ENCODE results near the gene FBLN1. TPM values are rescaled to one million over a fixed set of nuclear protein-coding genes. Genes with fewer than 3 reads are reported as not detected.

The FBLN1 gene
- total and polyA plus RNA-seq, 11 donors: 22.4 to 239 (median 44.7) TPM

GRCh38 chr22:45572444-45572843 is 69.8 kb downstream of the FBLN1 start:
- no peak for ATAC-seq
- Histone ChIP-seq H3K9me3 (peaks cover 0 to 19% (median 4%) of the 10 kb centered on the region in 12 donors), H3K36me3 (no peaks in the 10 kb centered on the region), H3K4me1 (no peaks in the 10 kb centered on the region), H3K27ac (no peak overlapping the region), H3K4me3 (no peak overlapping the region), H3K27me3 (peaks cover 0 to 7% (median 2%) of the 10 kb centered on the region in 9 donors)
- no peak for DNase-seq
- intact Hi-C loops (cut with DNase I): loop anchor here in 1 of 10 donors (10.0 kb wide), 1 partner anchor 292 kb away; no protein-coding TSS in a partner anchor
- WGBS, 4 donors: 90 to 100% (median 98%) methylated on average over 3 of the region's 3 CpGs
- TF ChIP-seq POLR2A (IDR thresholded peaks at IDR 0.05): no peak
- TF ChIP-seq, protein P1, sequence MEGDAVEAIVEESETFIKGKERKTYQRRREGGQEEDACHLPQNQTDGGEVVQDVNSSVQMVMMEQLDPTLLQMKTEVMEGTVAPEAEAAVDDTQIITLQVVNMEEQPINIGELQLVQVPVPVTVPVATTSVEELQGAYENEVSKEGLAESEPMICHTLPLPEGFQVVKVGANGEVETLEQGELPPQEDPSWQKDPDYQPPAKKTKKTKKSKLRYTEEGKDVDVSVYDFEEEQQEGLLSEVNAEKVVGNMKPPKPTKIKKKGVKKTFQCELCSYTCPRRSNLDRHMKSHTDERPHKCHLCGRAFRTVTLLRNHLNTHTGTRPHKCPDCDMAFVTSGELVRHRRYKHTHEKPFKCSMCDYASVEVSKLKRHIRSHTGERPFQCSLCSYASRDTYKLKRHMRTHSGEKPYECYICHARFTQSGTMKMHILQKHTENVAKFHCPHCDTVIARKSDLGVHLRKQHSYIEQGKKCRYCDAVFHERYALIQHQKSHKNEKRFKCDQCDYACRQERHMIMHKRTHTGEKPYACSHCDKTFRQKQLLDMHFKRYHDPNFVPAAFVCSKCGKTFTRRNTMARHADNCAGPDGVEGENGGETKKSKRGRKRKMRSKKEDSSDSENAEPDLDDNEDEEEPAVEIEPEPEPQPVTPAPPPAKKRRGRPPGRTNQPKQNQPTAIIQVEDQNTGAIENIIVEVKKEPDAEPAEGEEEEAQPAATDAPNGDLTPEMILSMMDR (IDR thresholded peaks at IDR 0.05): no peak

GRCh38 chr22:45574069-45574703 is 71.5 kb downstream of the FBLN1 start:
- Histone ChIP-seq H3K27me3 (peaks cover 0 to 18% (median 8%) of the 10 kb centered on the region in 9 donors), H3K36me3 (peaks cover 0 to 5% (median 0%) of the 10 kb centered on the region in 9 donors), H3K4me3 (no peak overlapping the region), H3K9me3 (peaks cover 0 to 19% (median 4%) of the 10 kb centered on the region in 12 donors), H3K27ac (no peak overlapping the region), H3K4me1 (peaks cover 0 to 5% (median 0%) of the 10 kb centered on the region in 12 donors)
- intact Hi-C loops (cut with DNase I): loop anchor here in 1 of 10 donors (10.0 kb wide), 1 partner anchor 291 kb away; no protein-coding TSS in a partner anchor
- DNase-seq (no peak), ATAC-seq (no peak)
- TF ChIP-seq, protein P1 (IDR thresholded peaks at IDR 0.05): no peak
- TF ChIP-seq POLR2A (IDR thresholded peaks at IDR 0.05): no peak
- 85 to 88% (median 86%) methylated on average over 23 of the region's 23 CpGs for WGBS, 4 donors

- H3K36me3 ChIP-seq: peaks cover 0 to 10% (median 0%) of the 10 kb centered on the region in 9 donors
- no peak for ATAC-seq
- H3K27ac ChIP-seq: no peak overlapping the region
- H3K27me3 ChIP-seq: peaks cover 0 to 18% (median 8%) of the 10 kb centered on the region in 9 donors
- intact Hi-C loops (cut with DNase I): loop anchor here in 7 of 10 donors (5.0 to 10.0 kb wide), 5 partner anchors 67 to 292 kb away; no protein-coding TSS in a partner anchor
- TF ChIP-seq POLR2A (IDR thresholded peaks at IDR 0.05): no peak
- 86 to 92% (median 88%) methylated on average over 7 of the region's 7 CpGs for WGBS, 4 donors
- peaks cover 0 to 19% (median 4%) of the 10 kb centered on the region in 12 donors for H3K9me3 ChIP-seq
- H3K4me1 ChIP-seq: peaks cover 0 to 5% (median 0%) of the 10 kb centered on the region in 12 donors
- H3K4me3 ChIP-seq: no peak overlapping the region
- DNase-seq: no peak
Observed at GRCh38 chr22:45575173-45575572, 72.5 kb downstream of the FBLN1 start.

DNA sequence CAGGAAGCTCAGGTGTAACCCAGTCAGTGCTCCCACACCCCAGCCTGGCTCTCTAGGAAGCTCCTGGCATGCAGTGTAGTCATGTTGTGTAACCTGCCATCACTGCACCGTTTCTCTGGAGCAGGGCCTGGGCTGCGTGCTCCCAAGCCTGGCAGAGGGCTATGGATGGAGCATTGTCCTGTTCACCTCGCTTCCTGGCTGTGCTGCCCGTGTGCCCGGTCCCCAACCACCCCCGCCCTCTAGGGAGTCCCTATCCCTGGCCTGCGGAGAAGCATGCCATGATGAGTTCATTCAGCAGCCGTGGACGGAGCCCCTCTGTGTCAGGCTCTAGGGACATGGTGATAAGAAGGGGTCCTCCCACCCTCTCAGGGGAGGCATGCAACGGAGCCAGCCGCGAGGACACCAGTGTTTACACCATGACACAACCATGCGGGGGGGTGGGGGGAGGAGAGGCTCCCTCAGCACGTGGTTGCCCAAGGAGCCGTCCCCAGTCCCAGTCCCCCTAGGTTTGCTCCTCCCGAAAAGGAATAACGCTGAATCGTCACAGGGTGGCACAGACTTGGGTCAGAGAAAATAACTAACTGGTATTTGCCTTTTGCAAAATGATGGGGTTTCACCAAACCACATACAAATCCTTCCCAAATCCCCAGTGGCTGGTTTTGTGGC is 73.1 kb downstream of the FBLN1 start:
- peaks cover 0 to 5% (median 0%) of the 10 kb centered on the region in 12 donors for H3K4me1 ChIP-seq
- H3K36me3 ChIP-seq: peaks cover 0 to 16% (median 0%) of the 10 kb centered on the region in 9 donors
- no peak overlapping the region for H3K27ac ChIP-seq
- H3K4me3 ChIP-seq: no peak overlapping the region
- peaks cover 0 to 18% (median 8%) of the 10 kb centered on the region in 9 donors for H3K27me3 ChIP-seq
- ATAC-seq (peak in 3 of 4 donors; percentile 9 to 29 (median 21)), DNase-seq (no peak)
- TF ChIP-seq, protein P1 (IDR thresholded peaks at IDR 0.05): no peak
- TF ChIP-seq POLR2A (IDR thresholded peaks at IDR 0.05): no peak
- 46 to 57% (median 49%) methylated on average over 6 to 18 of the region's 18 CpGs for WGBS, 4 donors
- H3K9me3 ChIP-seq: peaks cover 0 to 13% (median 2%) of the 10 kb centered on the region in 12 donors
- intact Hi-C loops (cut with DNase I): loop anchor here in 7 of 10 donors (5.0 to 10.0 kb wide), 5 partner anchors 67 to 292 kb away; no protein-coding TSS in a partner anchor
